Kidney (tissue), 14 donors: ENCODE data around the gene NT5DC2. TPM values are rescaled to one million over a fixed set of nuclear protein-coding genes. Genes with fewer than 3 reads are reported as not detected.

Source experiments
- DNase-seq, 5 donors: peaks; one replicate each; pipeline ENCODE4 v3.0.0-alpha.2; 2013 to 2020
- FAIRE-seq: peaks from 2 replicates; lab custom pipeline; 2012; peaks lifted over from hg19 to GRCh38; lab: Jason Lieb, UNC
- H3K27ac ChIP-seq, 2 donors: one replicate each; pipeline ENCODE4 v1.7.0; 2013; ENCODE audit warnings: low read depth in 2 of 2, low read length in 2 of 2, inconsistent platforms in 1 of 2
- H3K27me3 ChIP-seq: one replicate; pipeline ENCODE4 v1.7.1; 2013; ENCODE audit warnings: low read length, inconsistent platforms; ENCODE audit not compliant: control insufficient read depth, insufficient read depth
- H3K36me3 ChIP-seq, 3 donors: one replicate each; pipeline versions ENCODE4 v1.7.0 to v1.7.1; 2013; ENCODE audit warnings: low read length in 3 of 3, control low read depth in 1 of 3, inconsistent platforms in 1 of 3; ENCODE audit not compliant: insufficient read depth in 3 of 3, control insufficient read depth in 2 of 3
- H3K4me1 ChIP-seq, 3 donors: one replicate each; pipeline versions ENCODE4 v1.7.0 to v1.7.1; 2013; ENCODE audit warnings: low read length in 3 of 3, inconsistent platforms in 1 of 3, low read depth in 1 of 3; ENCODE audit not compliant: control insufficient read depth in 2 of 3, insufficient read depth in 2 of 3
- H3K4me3 ChIP-seq, 3 donors: one replicate each; pipeline versions ENCODE4 v1.7.0 to v1.8.1; 2013; ENCODE audit warnings: low read length in 3 of 3, control low read depth in 1 of 3, inconsistent platforms in 1 of 3
- H3K9ac ChIP-seq, 3 donors: one replicate each; pipeline versions ENCODE4 v1.7.0 to v1.7.1; 2013; ENCODE audit warnings: low read length in 3 of 3, control low read depth in 1 of 3, inconsistent platforms in 1 of 3
- H3K9me3 ChIP-seq, 3 donors: one replicate each; pipeline versions ENCODE4 v1.7.0 to v1.7.1; 2013; ENCODE audit warnings: low read length in 3 of 3, control low read depth in 1 of 3, inconsistent platforms in 1 of 3; ENCODE audit not compliant: control insufficient read depth in 2 of 3, insufficient read depth in 1 of 3
- intact Hi-C: fragments of 100-400 bp; cut with DNase I; formaldehyde crosslinking; loops from one replicate; pipeline ENCODE4 v1.11.1; 2022
- polyA plus RNA-seq: library from polyadenylated mRNA; stranded (reverse); fragments of 350-450 nt; fragmentation: Illumina TruSeq; extraction: RNeasy Lipid Tissue Mini Kit (QIAGEN cat#74804); gene quantifications from one replicate; pipeline ENCODE4 v1.2.3, GENCODE V29; 2014; ENCODE audit warnings: low read depth, low replicate concordance; ENCODE audit not compliant: insufficient read depth
- total RNA-seq: library from RNA; stranded (reverse); fragmentation: NEBNext Ultra II Directional; extraction: Animal tissue kit (Norgen Biotek cat#: 25700); gene quantifications from one replicate; pipeline ENCODE4 v1.2.1, GENCODE V29; 2021
- TF ChIP-seq, protein P1 (sequence below): IDR thresholded peaks from 3 replicates; pipeline ENCODE4 v1.5.1; 2012; ENCODE audit warnings: mild to moderate bottlenecking, moderate library complexity, borderline replicate concordance; ENCODE audit not compliant: insufficient read depth; ENCODE audit errors: extremely low read depth
- donor health status: control.
- donor health status: control.
- donor health status: control.
- donor health status: control.
- donor health status: control.
- donor health status: DM: yes; HTN: yes; CAD: no.
- donor health status: Normal renal cell carcinoma (clear cell type).

The NT5DC2 gene
- total and polyA plus RNA-seq, 2 donors from 2014 or later: 47.3 to 75.7 TPM

DNA sequence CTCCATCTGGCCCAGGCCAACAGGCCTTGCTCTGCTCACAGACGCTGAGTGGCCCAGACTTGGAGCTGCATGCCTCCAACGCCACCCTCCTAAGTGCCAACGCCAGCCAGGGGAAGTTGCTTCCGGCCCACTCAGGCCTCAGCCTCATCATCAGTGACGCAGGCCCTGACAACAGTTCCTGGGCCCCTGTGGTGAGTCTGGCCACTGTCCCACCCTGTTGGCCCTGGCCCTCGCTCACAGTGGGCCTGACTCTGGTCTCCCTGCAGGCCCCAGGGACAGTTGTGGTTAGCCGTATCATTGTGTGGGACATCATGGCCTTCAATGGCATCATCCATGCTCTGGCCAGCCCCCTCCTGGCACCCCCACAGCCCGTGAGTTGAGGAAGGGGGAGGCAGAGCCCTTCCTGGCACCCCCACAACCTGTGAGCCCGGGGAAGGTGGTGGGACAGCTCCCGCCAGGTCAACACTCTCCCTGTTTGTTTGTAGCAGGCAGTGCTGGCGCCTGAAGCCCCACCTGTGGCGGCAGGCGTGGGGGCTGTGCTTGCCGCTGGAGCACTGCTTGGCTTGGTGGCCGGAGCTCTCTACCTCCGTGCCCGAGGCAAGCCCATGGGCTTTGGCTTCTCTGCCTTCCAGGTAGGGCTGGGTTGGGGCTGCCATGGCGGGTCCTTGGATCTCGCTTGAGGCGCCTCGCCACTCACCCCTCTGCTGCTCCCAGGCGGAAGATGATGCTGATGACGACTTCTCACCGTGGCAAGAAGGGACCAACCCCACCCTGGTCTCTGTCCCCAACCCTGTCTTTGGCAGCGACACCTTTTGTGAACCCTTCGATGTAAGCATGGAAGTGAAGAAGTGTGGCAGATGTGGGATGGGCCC is 10.0 kb downstream of the NT5DC2 start:
- Histone ChIP-seq H3K27ac (no peak overlapping the region), H3K4me1 (peaks cover 0 to 24% (median 5%) of the 10 kb centered on the region in 3 donors), H3K27me3 (no peaks in the 10 kb centered on the region), H3K4me3 (no peak overlapping the region), H3K9me3 (no peaks in the 10 kb centered on the region), H3K9ac (no peak overlapping the region), H3K36me3 (peaks cover 0 to 2% (median 2%) of the 10 kb centered on the region in 3 donors)
- FAIRE-seq (no peak), DNase-seq (peak in 2 of 5 donors; percentile 39 to 63)
- TF ChIP-seq, protein P1, sequence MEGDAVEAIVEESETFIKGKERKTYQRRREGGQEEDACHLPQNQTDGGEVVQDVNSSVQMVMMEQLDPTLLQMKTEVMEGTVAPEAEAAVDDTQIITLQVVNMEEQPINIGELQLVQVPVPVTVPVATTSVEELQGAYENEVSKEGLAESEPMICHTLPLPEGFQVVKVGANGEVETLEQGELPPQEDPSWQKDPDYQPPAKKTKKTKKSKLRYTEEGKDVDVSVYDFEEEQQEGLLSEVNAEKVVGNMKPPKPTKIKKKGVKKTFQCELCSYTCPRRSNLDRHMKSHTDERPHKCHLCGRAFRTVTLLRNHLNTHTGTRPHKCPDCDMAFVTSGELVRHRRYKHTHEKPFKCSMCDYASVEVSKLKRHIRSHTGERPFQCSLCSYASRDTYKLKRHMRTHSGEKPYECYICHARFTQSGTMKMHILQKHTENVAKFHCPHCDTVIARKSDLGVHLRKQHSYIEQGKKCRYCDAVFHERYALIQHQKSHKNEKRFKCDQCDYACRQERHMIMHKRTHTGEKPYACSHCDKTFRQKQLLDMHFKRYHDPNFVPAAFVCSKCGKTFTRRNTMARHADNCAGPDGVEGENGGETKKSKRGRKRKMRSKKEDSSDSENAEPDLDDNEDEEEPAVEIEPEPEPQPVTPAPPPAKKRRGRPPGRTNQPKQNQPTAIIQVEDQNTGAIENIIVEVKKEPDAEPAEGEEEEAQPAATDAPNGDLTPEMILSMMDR: no peak
- intact Hi-C loops: no loop called here

DNA sequence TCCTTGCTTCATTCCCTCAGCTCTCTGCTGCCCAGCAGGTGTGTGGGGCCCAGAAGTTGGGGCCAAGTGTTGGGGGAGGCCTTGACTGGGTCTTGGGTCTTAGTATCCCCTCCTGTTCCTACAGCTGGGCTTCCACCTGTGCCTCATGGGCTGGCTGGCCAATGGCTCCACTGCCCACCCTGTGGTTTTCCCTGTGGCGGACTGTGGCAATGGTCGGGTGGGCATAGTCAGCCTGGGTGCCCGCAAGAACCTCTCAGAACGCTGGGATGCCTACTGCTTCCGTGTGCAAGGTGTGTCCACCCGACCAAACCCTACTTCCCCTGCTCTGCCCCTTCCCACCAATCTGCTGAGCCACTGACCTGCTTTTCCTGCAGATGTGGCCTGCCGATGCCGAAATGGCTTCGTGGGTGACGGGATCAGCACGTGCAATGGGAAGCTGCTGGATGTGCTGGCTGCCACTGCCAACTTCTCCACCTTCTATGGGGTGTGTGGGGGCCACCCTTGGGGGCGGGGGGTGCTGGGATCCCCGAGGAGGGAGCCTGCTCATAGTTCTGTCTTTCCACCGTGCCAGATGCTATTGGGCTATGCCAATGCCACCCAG is 10.9 kb downstream of the NT5DC2 start:
- Histone ChIP-seq H3K4me1 (peaks cover 0 to 27% (median 5%) of the 10 kb centered on the region in 3 donors), H3K27ac (no peak overlapping the region), H3K36me3 (peaks cover 0 to 2% (median 0%) of the 10 kb centered on the region in 3 donors), H3K27me3 (no peaks in the 10 kb centered on the region), H3K4me3 (no peak overlapping the region), H3K9me3 (no peaks in the 10 kb centered on the region), H3K9ac (no peak overlapping the region)
- FAIRE-seq (no peak), DNase-seq (peak in 1 of 5 donors; percentile 51)
- TF ChIP-seq, protein P1: no peak
- intact Hi-C loops: no loop called here

DNA sequence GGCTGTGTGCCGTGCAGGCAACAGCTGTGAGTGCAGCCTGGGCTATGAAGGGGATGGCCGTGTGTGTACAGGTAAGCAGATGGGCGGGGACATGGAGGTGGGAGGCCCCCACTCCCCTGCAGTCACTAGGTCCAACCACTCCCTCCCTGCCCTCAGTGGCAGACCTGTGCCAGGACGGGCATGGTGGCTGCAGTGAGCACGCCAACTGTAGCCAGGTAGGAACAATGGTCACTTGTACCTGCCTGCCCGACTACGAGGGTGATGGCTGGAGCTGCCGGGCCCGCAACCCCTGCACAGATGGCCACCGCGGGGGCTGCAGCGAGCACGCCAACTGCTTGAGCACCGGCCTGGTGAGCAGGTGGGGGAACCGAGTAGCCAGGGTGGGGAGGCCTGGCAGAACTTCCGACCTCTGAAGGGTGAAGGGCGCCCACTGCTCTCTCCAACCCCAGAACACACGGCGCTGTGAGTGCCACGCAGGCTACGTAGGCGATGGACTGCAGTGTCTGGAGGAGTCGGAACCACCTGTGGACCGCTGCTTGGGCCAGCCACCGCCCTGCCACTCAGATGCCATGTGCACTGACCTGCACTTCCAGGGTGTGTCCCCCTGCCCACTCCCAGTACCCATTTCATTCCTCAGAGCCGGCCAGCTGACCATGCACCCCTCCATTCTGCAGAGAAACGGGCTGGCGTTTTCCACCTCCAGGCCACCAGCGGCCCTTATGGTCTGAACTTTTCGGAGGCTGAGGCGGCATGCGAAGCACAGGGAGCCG is 11.6 kb downstream of the NT5DC2 start:
- Histone ChIP-seq H3K27me3 (no peaks in the 10 kb centered on the region), H3K36me3 (no peaks in the 10 kb centered on the region), H3K9me3 (no peaks in the 10 kb centered on the region), H3K4me1 (peaks cover 0 to 23% (median 5%) of the 10 kb centered on the region in 3 donors), H3K27ac (no peak overlapping the region), H3K4me3 (no peak overlapping the region), H3K9ac (no peak overlapping the region)
- TF ChIP-seq, protein P1: no peak
- intact Hi-C loops: no loop called here
- DNase-seq (peak in 1 of 5 donors; percentile 65), FAIRE-seq (no peak)
